WTC11 (cell line): ENCODE measurements around the gene SLC26A2. TPM values are rescaled to one million over a fixed set of nuclear protein-coding genes. Genes with fewer than 3 reads are reported as not detected.
"Not testable (repeated sequence)": the region's sequence is repeated elsewhere in the genome, so short reads cannot be mapped to it uniquely, and the experiment has no call there.

ENCODE experiments used
- ATAC-seq: fragments of 200-7000 bp; cut with Tn5 transposase; 2 replicates; pipeline ENCODE4 v1.10.0; 2021; ENCODE audit warnings: mild to moderate bottlenecking, moderate library complexity
- CTCF ChIA-PET: fragments of 300-600 bp; sonication (Branson Sonifier 250); formaldehyde crosslinking; loops from one replicate; lab custom pipeline; 2021; ENCODE audit warnings: antibody characterized with exemption; lab: Charles Lee
- POLR2A ChIA-PET: fragments of 350-600 bp; sonication (Branson Sonifier 250); formaldehyde crosslinking; loops from one replicate; lab custom pipeline; 2021; ENCODE audit warnings: antibody characterized with exemption; lab: Charles Lee
- DNase-seq: peaks from one replicate; pipeline ENCODE4 v3.0.0; 2021; ENCODE audit warnings: low spot score
- H3K27ac Mint-ChIP-seq: 2 replicates; pipeline ENCODE4 v1.8.0; 2021; ENCODE audit warnings: mixed read lengths
- H3K27me3 Mint-ChIP-seq: 2 replicates; pipeline ENCODE4 v1.8.0; 2021; ENCODE audit warnings: low read depth, mild to moderate bottlenecking, moderate library complexity, mixed read lengths
- H3K36me3 Mint-ChIP-seq: 2 replicates; pipeline ENCODE4 v1.8.0; 2021; ENCODE audit warnings: mixed read lengths
- H3K4me1 Mint-ChIP-seq: 2 replicates; pipeline ENCODE4 v1.8.0; 2022; ENCODE audit warnings: mixed read lengths
- H3K4me3 Mint-ChIP-seq: 2 replicates; pipeline ENCODE4 v1.8.0; 2021; ENCODE audit warnings: mild to moderate bottlenecking, moderate library complexity, mixed read lengths
- H3K9me3 Mint-ChIP-seq: 2 replicates; pipeline ENCODE4 v1.8.0; 2021; ENCODE audit warnings: mixed read lengths
- E2F1 ChIP-seq: sonication (generic); formaldehyde crosslinking; IDR thresholded peaks from 2 replicates; pipeline ENCODE4 v1.8.0; 2022; ENCODE audit warnings: mild to moderate bottlenecking, missing genetic modification reagents
- E2F5 ChIP-seq: sonication (generic); formaldehyde crosslinking; IDR thresholded peaks from 2 replicates; pipeline ENCODE4 v1.8.1; 2022; ENCODE audit warnings: mild to moderate bottlenecking, moderate library complexity, missing genetic modification reagents
- FOXK1 ChIP-seq: sonication (generic); formaldehyde crosslinking; IDR thresholded peaks from 2 replicates; pipeline ENCODE4 v1.8.0; 2022; ENCODE audit warnings: mild to moderate bottlenecking, moderate library complexity, missing genetic modification reagents
- HMGXB4 ChIP-seq: sonication (generic); formaldehyde crosslinking; IDR thresholded peaks from 2 replicates; pipeline ENCODE4 v1.8.1; 2023; ENCODE audit warnings: mild to moderate bottlenecking, moderate library complexity, missing genetic modification reagents
- IRF2 ChIP-seq: sonication (generic); formaldehyde crosslinking; IDR thresholded peaks from 2 replicates; pipeline ENCODE4 v1.8.0; 2022; ENCODE audit warnings: low read depth, missing genetic modification reagents, borderline replicate concordance
- JUN ChIP-seq: sonication (generic); formaldehyde crosslinking; IDR thresholded peaks from 2 replicates; pipeline ENCODE4 v1.8.0; 2023; ENCODE audit warnings: mild to moderate bottlenecking, missing genetic modification reagents
- MAX ChIP-seq: sonication (generic); formaldehyde crosslinking; IDR thresholded peaks from 2 replicates; pipeline ENCODE4 v1.8.0; 2022; ENCODE audit warnings: mild to moderate bottlenecking, missing genetic modification reagents
- NFATC4 ChIP-seq: fragments of 250-450 bp; sonication (Bioruptor Pico); IDR thresholded peaks from 2 replicates; pipeline ENCODE4 v1.9.0; 2021; ENCODE audit warnings: mild to moderate bottlenecking
- NR3C1 ChIP-seq: sonication (generic); formaldehyde crosslinking; conservative IDR thresholded peaks from 2 replicates; pipeline ENCODE4 v1.8.1; 2023; ENCODE audit warnings: low read depth, mild to moderate bottlenecking, missing genetic modification reagents
- RORB ChIP-seq: fragments of 250-450 bp; sonication (Bioruptor Pico); IDR thresholded peaks from 2 replicates; pipeline ENCODE4 v1.9.0; 2021; ENCODE audit warnings: mild to moderate bottlenecking
- STAT6 ChIP-seq: sonication (generic); formaldehyde crosslinking; conservative IDR thresholded peaks from 2 replicates; pipeline ENCODE4 v1.8.1; 2023; ENCODE audit warnings: mild to moderate bottlenecking, low read depth, missing genetic modification reagents, moderate library complexity
- ZBTB21 ChIP-seq: sonication (generic); formaldehyde crosslinking; IDR thresholded peaks from 2 replicates; pipeline ENCODE4 v1.8.1; 2023; ENCODE audit warnings: mild to moderate bottlenecking, missing genetic modification reagents, borderline replicate concordance
- ZNF219 ChIP-seq: sonication (generic); formaldehyde crosslinking; IDR thresholded peaks from 2 replicates; pipeline ENCODE4 v1.8.0; 2023; ENCODE audit warnings: missing genetic modification reagents, mild to moderate bottlenecking, borderline replicate concordance
- ZNF232 ChIP-seq: sonication (generic); formaldehyde crosslinking; IDR thresholded peaks from 2 replicates; pipeline ENCODE4 v1.8.0; 2022; ENCODE audit warnings: mild to moderate bottlenecking, missing genetic modification reagents
- ZNF281 ChIP-seq: sonication (generic); formaldehyde crosslinking; IDR thresholded peaks from 2 replicates; pipeline ENCODE4 v1.8.0; 2023; ENCODE audit warnings: mild to moderate bottlenecking, missing genetic modification reagents
- ZNF396 ChIP-seq: fragments of 250-450 bp; sonication (Bioruptor Pico); IDR thresholded peaks from 2 replicates; pipeline ENCODE4 v1.8.0; 2021; ENCODE audit warnings: mild to moderate bottlenecking, moderate library complexity, borderline replicate concordance
- ZNF425 ChIP-seq: fragments of 250-450 bp; sonication (Bioruptor Pico); conservative IDR thresholded peaks from 2 replicates; pipeline ENCODE4 v1.9.0; 2021; ENCODE audit warnings: mild to moderate bottlenecking
- total RNA-seq: library from RNA; stranded (reverse); gene quantifications from 3 replicates; pipeline ENCODE4 v1.2.3, GENCODE V29; 2021

SLC26A2 gene
- total RNA-seq, 1 experiment from 2014 or later: 11.1 TPM

- ATAC-seq, H3K4me3 Mint-ChIP-seq, H3K27me3 Mint-ChIP-seq, POLR2A ChIA-PET, DNase-seq, H3K4me1 Mint-ChIP-seq, CTCF ChIA-PET, H3K9me3 Mint-ChIP-seq: not testable (repeated sequence)
- Mint-ChIP-seq H3K27ac (peak overlapping the region; percentile 1; the same call in 1 of the 2 replicates), H3K36me3 (peaks cover 70% of the 10 kb centered on the region)
Observed at GRCh38 chr5:150028047-150028446, 67.5 kb downstream of the SLC26A2 start.

- Mint-ChIP-seq H3K27ac (no peak overlapping the region), H3K27me3 (no peaks in the 10 kb centered on the region)
- no peak for TF ChIP-seq ZNF425 (CRISPR knock-in tag)
- TF ChIP-seq ZBTB21 (CRISPR knock-in tag): no peak
- TF ChIP-seq JUN: no peak
- TF ChIP-seq RORB (CRISPR knock-in tag): no peak
- no peak for TF ChIP-seq IRF2 (CRISPR knock-in tag)
- no peak for TF ChIP-seq STAT6 (CRISPR knock-in tag)
- TF ChIP-seq NR3C1 (CRISPR knock-in tag): no peak
- TF ChIP-seq ZNF219 (CRISPR knock-in tag): no peak
- no peak for TF ChIP-seq NFATC4 (CRISPR knock-in tag)
- TF ChIP-seq HMGXB4 (CRISPR knock-in tag): no peak
- TF ChIP-seq E2F5: no peak
- no peak for TF ChIP-seq ZNF232
- no peak for TF ChIP-seq ZNF396 (CRISPR knock-in tag)
- TF ChIP-seq MAX: no peak
- TF ChIP-seq ZNF281: no peak
- no peak for TF ChIP-seq FOXK1 (CRISPR knock-in tag)
- no peak for TF ChIP-seq E2F1 (CRISPR knock-in tag)
- TF ChIP-seq, all 79 proteins: peak for 0
- Mint-ChIP-seq H3K4me1 (no peaks in the 10 kb centered on the region), H3K9me3 (no peaks in the 10 kb centered on the region), H3K4me3 (no peak overlapping the region), H3K36me3 (peaks cover 76% of the 10 kb centered on the region)
- ChIA-PET POLR2A (no interaction called here), CTCF (no interaction called here)
- DNase-seq: no peak
- ATAC-seq: no peak
Observed at GRCh38 chr5:150033334-150033733, 72.8 kb downstream of the SLC26A2 start.
